Keratinocyte (primary cell): ENCODE results near the gene NQO2. TPM values are rescaled to one million over a fixed set of nuclear protein-coding genes. Genes with fewer than 3 reads are reported as not detected.
"Not testable (repeated sequence)": the region's sequence is repeated elsewhere in the genome, so short reads cannot be mapped to it uniquely, and the experiment has no call there.

Experiments used
- DNase-seq: peaks from one replicate; pipeline ENCODE4 v3.0.0-alpha.2; 2011; ENCODE audit warnings: low read depth, missing footprints, low spot score
- FAIRE-seq: peaks from 2 replicates; lab custom pipeline; 2011; peaks lifted over from hg19 to GRCh38; lab: Jason Lieb, UNC
- H2AFZ ChIP-seq: 2 replicates; pipeline ENCODE4 v1.6.0; 2012; ENCODE audit warnings: low read length, control low read depth, inconsistent platforms; ENCODE audit not compliant: control insufficient read depth
- H3K27ac ChIP-seq: 2 replicates; pipeline ENCODE4 v1.5.1; 2011; ENCODE audit warnings: low read length; ENCODE audit not compliant: control insufficient read depth, insufficient read depth
- H3K27me3 ChIP-seq: 3 replicates; pipeline ENCODE4 v1.6.0; 2011; ENCODE audit warnings: low read length; ENCODE audit not compliant: control insufficient read depth, insufficient read depth; ENCODE audit errors: extremely low read depth
- H3K36me3 ChIP-seq, 2 experiments: 2 replicates in 1 of 2; 3 replicates in 1 of 2; pipeline ENCODE4 v1.5.1; 2011; ENCODE audit warnings: low read length in 2 of 2, mild to moderate bottlenecking in 1 of 2; ENCODE audit not compliant: control insufficient read depth in 2 of 2, insufficient read depth in 2 of 2; ENCODE audit errors: extremely low read depth in 1 of 2
- H3K4me1 ChIP-seq: 3 replicates; pipeline ENCODE4 v1.5.1; 2011; ENCODE audit warnings: low read length; ENCODE audit not compliant: control insufficient read depth, insufficient read depth; ENCODE audit errors: extremely low read depth
- H3K4me2 ChIP-seq: 3 replicates; pipeline ENCODE4 v1.6.0; 2011; ENCODE audit warnings: low read depth, low read length; ENCODE audit not compliant: control insufficient read depth, insufficient read depth; ENCODE audit errors: extremely low read depth
- H3K4me3 ChIP-seq, 3 experiments: fragments of 200-600 bp in 1 of 3; sonication (generic) in 1 of 3; 2 replicates in 2 of 3; 3 replicates in 1 of 3; pipeline ENCODE4 v1.5.1; 2011 to 2016; ENCODE audit warnings: low read length in 3 of 3, mild to moderate bottlenecking in 3 of 3, control low read depth in 2 of 3, inconsistent platforms in 1 of 3, low read depth in 1 of 3, mixed read lengths in 1 of 3, mixed run types in 1 of 3, moderate library complexity in 1 of 3; ENCODE audit not compliant: control insufficient read depth in 2 of 3, insufficient read depth in 2 of 3; ENCODE audit errors: extremely low read depth in 1 of 3
- H3K79me2 ChIP-seq: 2 replicates; pipeline ENCODE4 v1.6.0; 2012; ENCODE audit warnings: low read length; ENCODE audit not compliant: control insufficient read depth, insufficient read depth
- H3K9ac ChIP-seq: 3 replicates; pipeline ENCODE4 v1.6.0; 2011; ENCODE audit warnings: low read length; ENCODE audit not compliant: control insufficient read depth, insufficient read depth; ENCODE audit errors: extremely low read depth
- H3K9me1 ChIP-seq: 3 replicates; pipeline ENCODE4 v1.6.0; 2011; ENCODE audit warnings: low read length; ENCODE audit not compliant: control insufficient read depth, insufficient read depth; ENCODE audit errors: extremely low read depth
- H3K9me3 ChIP-seq: 2 replicates; pipeline ENCODE4 v1.5.1; 2012; ENCODE audit warnings: low read depth, low read length; ENCODE audit not compliant: control insufficient read depth
- H4K20me1 ChIP-seq: 3 replicates; pipeline ENCODE4 v1.6.0; 2011; ENCODE audit warnings: low read length; ENCODE audit not compliant: control insufficient read depth, insufficient read depth; ENCODE audit errors: extremely low read depth
- CTCF ChIP-seq, 3 experiments: IDR thresholded peaks in 1 of 3; conservative IDR thresholded peaks in 1 of 3; optimal IDR thresholded peaks in 1 of 3; 2 replicates in 2 of 3; 3 replicates in 1 of 3; pipeline versions ENCODE3 to v1.5.1; 2011; ENCODE audit warnings: low read length in 3 of 3, mild to moderate bottlenecking in 3 of 3, moderate library complexity in 2 of 3, control low read depth in 1 of 3, inconsistent platforms in 1 of 3; ENCODE audit not compliant: insufficient read depth in 2 of 3; ENCODE audit errors: extremely low read depth in 1 of 3
- EZH2 ChIP-seq: IDR thresholded peaks from one replicate; pipeline ENCODE4 v1.6.1; 2012; ENCODE audit warnings: inconsistent platforms, mild to moderate bottlenecking, low read length, moderate library complexity
- dilution Hi-C: fragments of 300-500 bp; cut with MboI; formaldehyde crosslinking; loops from one replicate; pipeline ENCODE4 v1.7.0; 2020; ENCODE audit warnings: low sequenced_read_pairs; ENCODE audit not compliant: extremely low pct_ligation_motif_present
- polyA plus RNA-seq, 5 experiments: library from polyadenylated mRNA; depleted of rRNA in 3 of 5; stranded (reverse) in 3 of 5; stranded (forward) in 1 of 5; unstranded in 1 of 5; fragments of >200 nt; gene quantifications; 1 replicate in 1 of 5; 2 replicates in 3 of 5; 3 replicates in 1 of 5; pipeline versions ENCODE4 v1.2.1 to v1.2.3, GENCODE V29; 2011 to 2012; ENCODE audit warnings: missing spikeins in 2 of 5, low read depth in 1 of 5, low replicate concordance in 1 of 5

The NQO2 gene
- polyA plus RNA-seq, 1 donor (not counting 4 experiments of a cell fraction or from before 2014, with no cell fraction given): 22.9 TPM

GRCh38 chr6:3052481-3053230 is 53.0 kb downstream of the NQO2 start:
- H3K27me3 ChIP-seq: no peaks in the 10 kb centered on the region
- no peak overlapping the region for H3K4me2 ChIP-seq
- TF ChIP-seq CTCF (optimal IDR thresholded peaks at IDR 0.05 in 1 of 3, IDR thresholded peaks at IDR 0.05 in 1 of 3, conservative IDR thresholded peaks at IDR 0.05 in 1 of 3; ENCODE audit: extremely low read depth in 1 of 3, insufficient read depth in 2 of 3, low read length in 3 of 3) (no peak), EZH2 (no peak)
- no peak overlapping the region for H3K4me3 ChIP-seq
- no peak overlapping the region for H3K27ac ChIP-seq
- no peaks in the 10 kb centered on the region for H3K36me3 ChIP-seq
- H2AFZ ChIP-seq: no peak overlapping the region
- H3K79me2 ChIP-seq: no peaks in the 10 kb centered on the region
- no peak overlapping the region for H3K9ac ChIP-seq
- FAIRE-seq (no peak), DNase-seq (no peak)
- dilution Hi-C loops: no loop called here
- no peaks in the 10 kb centered on the region for H4K20me1 ChIP-seq
- peaks cover 4% of the 10 kb centered on the region for H3K4me1 ChIP-seq
- H3K9me1 ChIP-seq: no peaks in the 10 kb centered on the region
- H3K9me3 ChIP-seq: no peaks in the 10 kb centered on the region

GRCh38 chr6:3053231-3053508 is 53.5 kb downstream of the NQO2 start:
- Histone ChIP-seq H3K4me2 (peak overlapping the region; percentile 51), H4K20me1 (no peaks in the 10 kb centered on the region), H3K9me1 (no peaks in the 10 kb centered on the region), H3K79me2 (no peaks in the 10 kb centered on the region), H3K27ac (no peak overlapping the region), H3K4me3 (peak overlapping the region in 1 of 3 experiments; percentile 13), H3K9ac (peak overlapping the region; percentile 54), H2AFZ (peak overlapping the region; percentile 51), H3K36me3 (no peaks in the 10 kb centered on the region), H3K27me3 (no peaks in the 10 kb centered on the region), H3K9me3 (no peaks in the 10 kb centered on the region), H3K4me1 (peaks cover 4% of the 10 kb centered on the region)
- no peak for DNase-seq
- TF ChIP-seq CTCF (optimal IDR thresholded peaks at IDR 0.05 in 1 of 3, IDR thresholded peaks at IDR 0.05 in 1 of 3, conservative IDR thresholded peaks at IDR 0.05 in 1 of 3; ENCODE audit: extremely low read depth in 1 of 3, insufficient read depth in 2 of 3, low read length in 3 of 3) (no peak), EZH2 (no peak)
- no peak for FAIRE-seq
- dilution Hi-C loops: no loop called here

GRCh38 chr6:3054229-3055157 is 54.8 kb downstream of the NQO2 start:
- H3K27me3 ChIP-seq, H3K27ac ChIP-seq, H3K9me3 ChIP-seq, DNase-seq, H3K79me2 ChIP-seq, FAIRE-seq, H3K4me1 ChIP-seq, H3K36me3 ChIP-seq, H4K20me1 ChIP-seq, H3K9me1 ChIP-seq, dilution Hi-C loops: not testable (repeated sequence)
- H3K9ac ChIP-seq: peak overlapping the region; percentile 33
- H3K4me2 ChIP-seq: peak overlapping the region; percentile 65
- peak overlapping the region in 1 of 3 experiments; percentile 46 for H3K4me3 ChIP-seq
- H2AFZ ChIP-seq: peak overlapping the region; percentile 2
